Stimulated activated CD4-positive, alpha-beta T cell treated with anti-CD3 and anti-CD28 coated beads, Interleukin-12 subunit alpha, Interleukin-12 subunit beta, amount 100 ng/mL, for 4 hours (primary cell): Measurements from ENCODE around the gene GRB10.

ENCODE experiments used
- DNase-seq: peaks from one replicate; pipeline ENCODE4 v3.0.0-alpha.2; 2020

Gene GRB10

GRCh38 chr7:50628434-50629084 is 154.1 kb downstream of the GRB10 start:
- no peak for DNase-seq

GRCh38 chr7:50627824-50628361 is 154.8 kb downstream of the GRB10 start:
- no peak for DNase-seq

GRCh38 chr7:50626286-50626685 is 156.4 kb downstream of the GRB10 start:
- no peak for DNase-seq

- no peak for DNase-seq
These were observed 157.3 kb downstream of the GRB10 start for GRCh38 chr7:50625360-50625759.

GRCh38 chr7:50622821-50623220 is 159.9 kb downstream of the GRB10 start:
- DNase-seq, result no peak

- DNase-seq, result no peak
These were observed 160.7 kb downstream of the GRB10 start for GRCh38 chr7:50621973-50622490.

- no peak for DNase-seq
These were observed 161.5 kb downstream of the GRB10 start for GRCh38 chr7:50621206-50621605.

GRCh38 chr7:50620433-50620832 is 162.3 kb downstream of the GRB10 start:
- DNase-seq, result no peak

- DNase-seq, result no peak
These were observed 163.0 kb downstream of the GRB10 start for GRCh38 chr7:50619684-50620083.

GRCh38 chr7:50618281-50618680 is 164.4 kb downstream of the GRB10 start:
- DNase-seq, result no peak

GRCh38 chr7:50615519-50616080 is 167.1 kb downstream of the GRB10 start:
- DNase-seq, result no peak

GRCh38 chr7:50614721-50615518 is 167.8 kb downstream of the GRB10 start:
- no peak for DNase-seq

- DNase-seq, result no peak
These were observed 169.2 kb downstream of the GRB10 start for GRCh38 chr7:50613473-50613872.

GRCh38 chr7:50612704-50613103 is 170.0 kb downstream of the GRB10 start:
- no peak for DNase-seq

GRCh38 chr7:50610521-50611277 is 172.0 kb downstream of the GRB10 start:
- DNase-seq, result no peak

- no peak for DNase-seq
These were observed 174.3 kb downstream of the GRB10 start for GRCh38 chr7:50608196-50608906.

- DNase-seq, result no peak
These were observed 175.1 kb downstream of the GRB10 start for GRCh38 chr7:50607524-50608125.

- DNase-seq, result no peak
These were observed 177.6 kb downstream of the GRB10 start for GRCh38 chr7:50605059-50605458.

GRCh38 chr7:50603287-50603686 is 179.4 kb downstream of the GRB10 start:
- DNase-seq, result no peak

- DNase-seq, result no peak
These were observed 183.3 kb downstream of the GRB10 start for GRCh38 chr7:50599385-50599784.

GRCh38 chr7:50598460-50599343 is 184.0 kb downstream of the GRB10 start:
- no peak for DNase-seq
